Esophagus squamous epithelium (tissue), 5 donors: Measurements from ENCODE around the gene CDC25C. TPM values are rescaled to one million over a fixed set of nuclear protein-coding genes. Genes with fewer than 3 reads are reported as not detected.
A peak's percentile ranks its signal among the peaks of the same experiment; 100 is the strongest.

Source experiments
- DNase-seq: peaks from one replicate; lab custom pipeline; 2025; lab: John Stamatoyannopoulos, UW
- H3K27ac ChIP-seq, 4 donors: fragments of 200-600 bp; sonication (generic); one replicate each; pipeline ENCODE4 v1.5.1; 2016 to 2019; ENCODE audit warnings: mild to moderate bottlenecking in 1 of 4
- H3K27me3 ChIP-seq, 4 donors: fragments of 200-600 bp; sonication (generic); 1 replicate in 3 of 4; 2 replicates in 1 of 4; pipeline versions ENCODE4 v1.5.1 to v1.6.0; 2017 to 2021; ENCODE audit warnings: antibody characterized with exemption in 1 of 4
- H3K36me3 ChIP-seq, 3 donors: fragments of 200-600 bp; sonication (generic); one replicate each; pipeline ENCODE4 v1.5.1; 2016 to 2019
- H3K4me1 ChIP-seq, 3 donors: fragments of 200-600 bp; sonication (generic); one replicate each; pipeline ENCODE4 v1.5.1; 2017 to 2019
- H3K4me3 ChIP-seq, 4 donors: fragments of 200-600 bp; sonication (generic); 1 replicate in 3 of 4; 2 replicates in 1 of 4; pipeline ENCODE4 v1.5.1; 2016 to 2019; ENCODE audit warnings: mild to moderate bottlenecking in 2 of 4, moderate library complexity in 1 of 4
- H3K9me3 ChIP-seq, 3 donors: fragments of 200-600 bp; sonication (generic); one replicate each; pipeline ENCODE4 v1.5.1; 2016 to 2019
- CTCF ChIP-seq, 6 experiments: fragments of 450-650 bp in 4 of 6; fragments of 200-600 bp in 2 of 6; sonication (generic) in 2 of 6; IDR thresholded peaks; one replicate each; pipeline ENCODE4 v1.5.1; 2016 to 2019; ENCODE audit warnings: antibody characterized with exemption in 6 of 6, mild to moderate bottlenecking in 4 of 6, moderate library complexity in 4 of 6
- POLR2A ChIP-seq, 4 donors: fragments of 450-650 bp; IDR thresholded peaks; one replicate each; pipeline ENCODE4 v1.6.1; 2017; ENCODE audit warnings: antibody characterized with exemption in 4 of 4, mild to moderate bottlenecking in 4 of 4, moderate library complexity in 3 of 4
- WGBS, 2 donors: methylation state at CpG; one replicate each; pipeline ENCODE4 v1.1.5; 2018; 5-methylcytosine and 5-hydroxymethylcytosine counted together
- intact Hi-C: fragments of 100-400 bp; cut with DNase I; formaldehyde crosslinking; loops from one replicate; pipeline ENCODE4 v1.15.0; 2022
- total RNA-seq, 4 donors: library from RNA; depleted of rRNA; stranded (reverse); fragments of >200 nt; gene quantifications; one replicate each; pipeline ENCODE4 v1.1.0, GENCODE V29; 2016
- donor health status: DM: yes; HTN: yes; CAD: no.

CDC25C gene
- total RNA-seq, 4 donors from 2014 or later: 0.80 to 3.1 (median 1.8) TPM

- no peaks in the 10 kb centered on the region for H3K9me3 ChIP-seq
- peaks cover 0 to 24% (median 8%) of the 10 kb centered on the region in 3 donors for H3K36me3 ChIP-seq
- 60 to 75% methylated on average over 2 of the region's 2 CpGs for WGBS, 2 donors
- peak overlapping the region in 2 of 4 donors; percentile 43 to 62 for H3K27ac ChIP-seq
- DNase-seq: no peak
- no peak for TF ChIP-seq CTCF (IDR thresholded peaks at IDR 0.05)
- no peak for TF ChIP-seq POLR2A (IDR thresholded peaks at IDR 0.05)
- no peaks in the 10 kb centered on the region for H3K27me3 ChIP-seq
- peaks cover 4 to 51% (median 7%) of the 10 kb centered on the region in 3 donors for H3K4me1 ChIP-seq
- H3K4me3 ChIP-seq: no peak overlapping the region
- intact Hi-C loops: no loop called here
Observed at GRCh38 chr5:138369706-138370105, 38.1 kb upstream of the CDC25C start.

- Histone ChIP-seq H3K4me3 (no peak overlapping the region), H3K36me3 (peaks cover 0 to 20% (median 6%) of the 10 kb centered on the region in 3 donors), H3K27me3 (no peaks in the 10 kb centered on the region), H3K4me1 (peaks cover 4 to 51% (median 7%) of the 10 kb centered on the region in 3 donors), H3K9me3 (no peaks in the 10 kb centered on the region), H3K27ac (peak overlapping the region in 2 of 4 donors; percentile 43 to 62)
- DNase-seq: no peak
- intact Hi-C loops: no loop called here
- TF ChIP-seq CTCF (IDR thresholded peaks at IDR 0.05) (no peak), POLR2A (IDR thresholded peaks at IDR 0.05) (no peak)
- 68 to 77% methylated on average over 5 of the region's 5 CpGs for WGBS, 2 donors
Observed at GRCh38 chr5:138369261-138369660, 37.7 kb upstream of the CDC25C start.

GRCh38 chr5:138366632-138367382 is 35.2 kb upstream of the CDC25C start:
- intact Hi-C loops: no loop called here
- Histone ChIP-seq H3K4me3 (no peak overlapping the region), H3K9me3 (no peaks in the 10 kb centered on the region), H3K4me1 (peaks cover 4 to 51% (median 7%) of the 10 kb centered on the region in 3 donors), H3K27me3 (no peaks in the 10 kb centered on the region), H3K27ac (no peak overlapping the region), H3K36me3 (no peaks in the 10 kb centered on the region)
- DNase-seq: no peak
- WGBS, 2 donors: 61 to 63% methylated on average over 4 of the region's 4 CpGs
- TF ChIP-seq CTCF (IDR thresholded peaks at IDR 0.05) (no peak), POLR2A (IDR thresholded peaks at IDR 0.05) (no peak)

- TF ChIP-seq CTCF (IDR thresholded peaks at IDR 0.05): no peak
- TF ChIP-seq POLR2A (IDR thresholded peaks at IDR 0.05): no peak
- H3K27me3 ChIP-seq: no peaks in the 10 kb centered on the region
- no peaks in the 10 kb centered on the region for H3K9me3 ChIP-seq
- DNase-seq: no peak
- intact Hi-C loops: no loop called here
- no peak overlapping the region for H3K4me3 ChIP-seq
- peaks cover 4 to 55% (median 4%) of the 10 kb centered on the region in 3 donors for H3K4me1 ChIP-seq
- H3K27ac ChIP-seq: no peak overlapping the region
- H3K36me3 ChIP-seq: no peaks in the 10 kb centered on the region
- WGBS, 2 donors: 90 to 100% methylated on average over 1 of the region's 1 CpG
Observed at GRCh38 chr5:138364576-138364975, 33.0 kb upstream of the CDC25C start.

GRCh38 chr5:138360941-138361452 is 29.4 kb upstream of the CDC25C start:
- Histone ChIP-seq H3K27me3 (no peaks in the 10 kb centered on the region), H3K27ac (no peak overlapping the region), H3K36me3 (no peaks in the 10 kb centered on the region), H3K4me3 (no peak overlapping the region), H3K9me3 (no peaks in the 10 kb centered on the region), H3K4me1 (peaks cover 0 to 41% (median 9%) of the 10 kb centered on the region in 3 donors)
- 80 to 86% methylated on average over 1 of the region's 1 CpG for WGBS, 2 donors
- no peak for TF ChIP-seq POLR2A (IDR thresholded peaks at IDR 0.05)
- no peak for TF ChIP-seq CTCF (IDR thresholded peaks at IDR 0.05)
- intact Hi-C loops: no loop called here
- no peak for DNase-seq
